ENCODE results near the gene PRKCQ.

Gene PRKCQ

DNA sequence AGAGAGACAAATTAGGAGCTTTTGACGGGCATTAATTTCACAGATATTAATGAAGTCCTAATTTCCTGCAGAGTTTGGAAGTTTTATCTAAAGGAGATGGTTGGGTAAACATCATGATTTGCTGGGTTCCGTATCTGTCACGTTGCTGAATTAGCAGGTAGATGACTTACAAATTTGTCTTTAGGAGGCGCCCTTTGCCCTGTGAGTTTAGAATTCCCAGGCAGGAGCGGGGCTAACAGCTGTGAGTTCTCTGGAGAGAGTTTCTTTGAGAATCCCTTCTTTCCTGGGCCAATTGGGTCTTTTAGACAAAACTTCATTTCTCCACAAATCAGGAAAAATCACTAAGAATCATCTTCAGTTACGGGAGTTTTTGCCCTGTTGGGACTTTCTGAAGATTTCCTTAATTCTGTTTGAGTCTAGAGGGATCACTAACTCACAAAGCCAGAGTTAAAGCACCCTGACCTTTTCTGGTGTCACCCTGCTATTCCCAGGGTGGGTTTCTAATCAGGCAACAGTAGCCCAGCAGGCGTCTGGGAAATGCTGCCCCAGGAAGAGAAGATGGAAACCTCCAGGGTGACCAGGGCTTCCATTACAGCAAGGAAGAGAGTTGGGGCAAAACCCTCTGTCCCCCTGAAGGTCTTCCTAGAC is 63.7 kb downstream of the PRKCQ start:
- no peaks in the 10 kb centered on the region for H3K9me2 ChIP-seq (ENCODE audit: low read depth, low read length)
- H3K9me3 ChIP-seq (ENCODE audit: low read length) = no peaks in the 10 kb centered on the region
- TF ChIP-seq EZH2 (IDR thresholded peaks at IDR 0.05; ENCODE audit: borderline replicate concordance, low read length) = no peak
- peaks cover 1% of the 10 kb centered on the region; the same call in 1 of the 2 replicates for H3K27me3 ChIP-seq (ENCODE audit: insufficient read depth, low read length)
- no peak overlapping the region for H2AFZ ChIP-seq (ENCODE audit: low read length)
- no peaks in the 10 kb centered on the region for H3K4me1 ChIP-seq (ENCODE audit: insufficient read depth, low read length, severe bottlenecking)
- no peaks in the 10 kb centered on the region for H4K20me1 ChIP-seq (ENCODE audit: insufficient read depth, low read length)
- no peaks in the 10 kb centered on the region for H3K79me2 ChIP-seq (ENCODE audit: insufficient read depth, low read length)
- H3F3A ChIP-seq (ENCODE audit: insufficient read depth, low read length) = no peaks in the 10 kb centered on the region
- no peak overlapping the region for H3K9ac ChIP-seq (ENCODE audit: low read length)
- no peak overlapping the region for H3K4me2 ChIP-seq (ENCODE audit: low read length)
- no peak overlapping the region for H3K4me3 ChIP-seq (ENCODE audit: low read depth, low read length, poor library complexity, severe bottlenecking)
- H3K27ac ChIP-seq (ENCODE audit: low read depth, low read length, poor library complexity, severe bottlenecking) = no peak overlapping the region
- H3K36me3 ChIP-seq (ENCODE audit: insufficient read depth, low read length) = no peaks in the 10 kb centered on the region

DNA sequence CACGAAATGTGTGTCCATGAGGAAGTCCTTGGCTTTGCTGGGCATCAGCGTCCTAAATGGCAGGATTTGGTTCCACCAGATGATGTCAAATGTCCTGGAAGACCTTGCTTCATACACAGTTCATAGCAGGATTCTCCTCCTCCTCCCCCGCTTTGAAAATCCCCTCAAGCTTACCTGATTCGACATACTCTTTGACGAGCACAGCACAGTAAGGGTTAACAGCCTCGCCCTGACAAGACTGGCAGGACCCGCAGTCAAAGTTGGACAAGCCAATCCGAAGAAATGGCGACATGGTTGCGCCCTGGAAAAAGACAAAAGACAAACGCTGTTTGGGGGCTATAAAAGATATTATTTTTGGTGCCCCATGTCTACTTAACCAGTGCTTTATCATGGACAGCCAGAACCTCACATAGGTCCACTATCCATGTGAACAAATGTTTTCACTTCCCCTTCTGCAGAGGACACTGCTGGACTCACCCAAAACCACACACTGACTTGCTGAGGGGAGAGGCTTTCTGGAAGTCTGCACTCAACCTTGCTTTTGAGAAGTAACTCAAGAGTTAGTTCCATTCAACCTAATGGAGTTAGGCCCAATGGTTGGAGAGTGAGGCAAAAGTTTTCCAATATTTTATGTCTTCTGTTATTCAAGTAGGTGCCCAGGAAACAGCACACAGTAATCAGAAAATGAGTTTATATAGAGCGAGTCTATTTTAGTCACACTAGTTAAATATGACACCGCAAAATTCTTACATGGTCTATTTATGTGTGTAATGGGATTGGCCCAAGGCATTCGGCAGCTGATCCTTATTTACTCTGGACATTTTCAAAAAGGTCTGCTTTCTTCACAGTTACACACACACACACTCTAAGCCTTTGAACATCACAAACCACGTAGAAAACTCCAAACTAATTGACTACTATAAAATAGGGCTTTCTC is 65.0 kb downstream of the PRKCQ start:
- TF ChIP-seq, protein P1, sequence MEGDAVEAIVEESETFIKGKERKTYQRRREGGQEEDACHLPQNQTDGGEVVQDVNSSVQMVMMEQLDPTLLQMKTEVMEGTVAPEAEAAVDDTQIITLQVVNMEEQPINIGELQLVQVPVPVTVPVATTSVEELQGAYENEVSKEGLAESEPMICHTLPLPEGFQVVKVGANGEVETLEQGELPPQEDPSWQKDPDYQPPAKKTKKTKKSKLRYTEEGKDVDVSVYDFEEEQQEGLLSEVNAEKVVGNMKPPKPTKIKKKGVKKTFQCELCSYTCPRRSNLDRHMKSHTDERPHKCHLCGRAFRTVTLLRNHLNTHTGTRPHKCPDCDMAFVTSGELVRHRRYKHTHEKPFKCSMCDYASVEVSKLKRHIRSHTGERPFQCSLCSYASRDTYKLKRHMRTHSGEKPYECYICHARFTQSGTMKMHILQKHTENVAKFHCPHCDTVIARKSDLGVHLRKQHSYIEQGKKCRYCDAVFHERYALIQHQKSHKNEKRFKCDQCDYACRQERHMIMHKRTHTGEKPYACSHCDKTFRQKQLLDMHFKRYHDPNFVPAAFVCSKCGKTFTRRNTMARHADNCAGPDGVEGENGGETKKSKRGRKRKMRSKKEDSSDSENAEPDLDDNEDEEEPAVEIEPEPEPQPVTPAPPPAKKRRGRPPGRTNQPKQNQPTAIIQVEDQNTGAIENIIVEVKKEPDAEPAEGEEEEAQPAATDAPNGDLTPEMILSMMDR (IDR thresholded peaks at IDR 0.05; ENCODE audit: low read length) = no peak
- no peak for TF ChIP-seq EZH2 (IDR thresholded peaks at IDR 0.05; ENCODE audit: borderline replicate concordance, low read length)
- H3K4me3 ChIP-seq (ENCODE audit: low read depth, low read length, poor library complexity, severe bottlenecking) = no peak overlapping the region
- no peak overlapping the region for H3K27ac ChIP-seq (ENCODE audit: low read depth, low read length, poor library complexity, severe bottlenecking)
- H3K36me3 ChIP-seq (ENCODE audit: insufficient read depth, low read length) = no peaks in the 10 kb centered on the region
- no peaks in the 10 kb centered on the region for H3K79me2 ChIP-seq (ENCODE audit: insufficient read depth, low read length)
- no peaks in the 10 kb centered on the region for H3K9me2 ChIP-seq (ENCODE audit: low read depth, low read length)
- H4K20me1 ChIP-seq (ENCODE audit: insufficient read depth, low read length) = no peaks in the 10 kb centered on the region
- no peak overlapping the region for H3K9ac ChIP-seq (ENCODE audit: low read length)
- peaks cover 7% of the 10 kb centered on the region; the same call in 1 of the 2 replicates for H3K27me3 ChIP-seq (ENCODE audit: insufficient read depth, low read length)
- H3K4me1 ChIP-seq (ENCODE audit: insufficient read depth, low read length, severe bottlenecking) = no peaks in the 10 kb centered on the region
- H3F3A ChIP-seq (ENCODE audit: insufficient read depth, low read length) = no peaks in the 10 kb centered on the region
- no peak overlapping the region for H2AFZ ChIP-seq (ENCODE audit: low read length)
- no peaks in the 10 kb centered on the region for H3K9me3 ChIP-seq (ENCODE audit: low read length)
- no peak overlapping the region for H3K4me2 ChIP-seq (ENCODE audit: low read length)

DNA sequence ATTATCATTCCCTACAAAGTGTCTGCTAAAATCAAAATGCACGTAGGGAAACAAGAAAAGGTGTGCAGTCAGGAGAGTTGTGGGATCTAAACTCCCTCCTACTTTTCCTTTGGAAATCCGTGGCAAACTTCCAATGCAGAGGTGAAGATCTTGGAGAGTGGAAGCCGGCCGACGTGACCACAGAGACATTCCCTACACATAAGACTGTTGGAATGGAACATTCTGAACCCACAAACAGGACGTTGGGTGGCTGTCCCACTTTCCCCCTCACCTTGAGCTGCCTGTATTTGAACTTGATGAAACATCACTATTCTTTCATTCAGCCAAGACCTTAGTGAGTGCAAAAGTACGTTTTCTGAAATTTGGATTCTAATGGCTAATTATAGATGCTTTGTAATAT is 65.9 kb downstream of the PRKCQ start:
- Histone ChIP-seq H3K9me2 (ENCODE audit: low read depth, low read length) (no peaks in the 10 kb centered on the region), H3K4me3 (ENCODE audit: low read depth, low read length, poor library complexity, severe bottlenecking) (no peak overlapping the region), H3K4me2 (ENCODE audit: low read length) (no peak overlapping the region), H3K79me2 (ENCODE audit: insufficient read depth, low read length) (no peaks in the 10 kb centered on the region), H3K27me3 (ENCODE audit: insufficient read depth, low read length) (peaks cover 7% of the 10 kb centered on the region; the same call in 1 of the 2 replicates), H3K9ac (ENCODE audit: low read length) (no peak overlapping the region), H3K36me3 (ENCODE audit: insufficient read depth, low read length) (no peaks in the 10 kb centered on the region), H3K9me3 (ENCODE audit: low read length) (no peaks in the 10 kb centered on the region), H2AFZ (ENCODE audit: low read length) (no peak overlapping the region), H3K4me1 (ENCODE audit: insufficient read depth, low read length, severe bottlenecking) (no peaks in the 10 kb centered on the region), H4K20me1 (ENCODE audit: insufficient read depth, low read length) (no peaks in the 10 kb centered on the region), H3K27ac (ENCODE audit: low read depth, low read length, poor library complexity, severe bottlenecking) (no peak overlapping the region), H3F3A (ENCODE audit: insufficient read depth, low read length) (no peaks in the 10 kb centered on the region)
- TF ChIP-seq EZH2 (IDR thresholded peaks at IDR 0.05; ENCODE audit: borderline replicate concordance, low read length) = no peak
- TF ChIP-seq, protein P1 (IDR thresholded peaks at IDR 0.05; ENCODE audit: low read length) = no peak
